Measurements from ENCODE around the gene RXFP3.

RXFP3 gene

DNA sequence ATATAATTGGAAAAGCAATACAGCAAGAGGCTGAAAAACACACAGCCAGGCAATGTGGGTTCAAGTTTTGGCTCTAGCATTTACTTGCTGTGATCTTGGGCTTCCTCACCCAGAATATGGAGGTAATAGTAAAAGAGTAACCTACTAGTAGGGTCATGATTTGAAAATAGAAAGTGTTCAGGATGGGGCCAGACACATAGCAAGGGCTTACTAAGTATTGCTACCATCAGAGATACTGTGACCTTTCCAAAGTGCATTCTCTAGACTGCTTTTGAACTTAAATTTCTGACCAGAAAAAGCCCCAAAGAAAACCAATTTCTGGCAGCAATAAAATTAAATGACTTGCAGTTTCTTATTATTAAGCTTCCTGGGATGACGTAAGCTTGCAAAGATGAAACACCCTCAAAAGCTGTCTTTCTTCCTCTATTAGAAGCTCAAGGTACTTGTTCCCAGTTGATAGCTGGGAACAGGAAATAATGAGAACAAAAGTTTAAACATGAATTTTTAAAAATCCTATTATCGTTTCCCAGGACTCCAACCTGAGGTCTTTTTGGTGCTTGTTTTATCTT lies 28.0 kb downstream of the RXFP3 start:
- TF ChIP-seq, protein P1, sequence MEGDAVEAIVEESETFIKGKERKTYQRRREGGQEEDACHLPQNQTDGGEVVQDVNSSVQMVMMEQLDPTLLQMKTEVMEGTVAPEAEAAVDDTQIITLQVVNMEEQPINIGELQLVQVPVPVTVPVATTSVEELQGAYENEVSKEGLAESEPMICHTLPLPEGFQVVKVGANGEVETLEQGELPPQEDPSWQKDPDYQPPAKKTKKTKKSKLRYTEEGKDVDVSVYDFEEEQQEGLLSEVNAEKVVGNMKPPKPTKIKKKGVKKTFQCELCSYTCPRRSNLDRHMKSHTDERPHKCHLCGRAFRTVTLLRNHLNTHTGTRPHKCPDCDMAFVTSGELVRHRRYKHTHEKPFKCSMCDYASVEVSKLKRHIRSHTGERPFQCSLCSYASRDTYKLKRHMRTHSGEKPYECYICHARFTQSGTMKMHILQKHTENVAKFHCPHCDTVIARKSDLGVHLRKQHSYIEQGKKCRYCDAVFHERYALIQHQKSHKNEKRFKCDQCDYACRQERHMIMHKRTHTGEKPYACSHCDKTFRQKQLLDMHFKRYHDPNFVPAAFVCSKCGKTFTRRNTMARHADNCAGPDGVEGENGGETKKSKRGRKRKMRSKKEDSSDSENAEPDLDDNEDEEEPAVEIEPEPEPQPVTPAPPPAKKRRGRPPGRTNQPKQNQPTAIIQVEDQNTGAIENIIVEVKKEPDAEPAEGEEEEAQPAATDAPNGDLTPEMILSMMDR (IDR thresholded peaks at IDR 0.05; ENCODE audit: extremely low read depth, insufficient read depth, missing control alignments): no peak
- in situ Hi-C loops (cut with MboI; ENCODE audit: low pct_unique_long_range_greater_than_20kb, low sequenced_read_pairs, unreplicated experiment): loop anchor here (25.0 kb wide), 1 partner anchor 527 kb away; the partner anchor contains the start of gene TARS1
- DNase-seq (ENCODE audit: low spot score): peak; percentile 24

DNA sequence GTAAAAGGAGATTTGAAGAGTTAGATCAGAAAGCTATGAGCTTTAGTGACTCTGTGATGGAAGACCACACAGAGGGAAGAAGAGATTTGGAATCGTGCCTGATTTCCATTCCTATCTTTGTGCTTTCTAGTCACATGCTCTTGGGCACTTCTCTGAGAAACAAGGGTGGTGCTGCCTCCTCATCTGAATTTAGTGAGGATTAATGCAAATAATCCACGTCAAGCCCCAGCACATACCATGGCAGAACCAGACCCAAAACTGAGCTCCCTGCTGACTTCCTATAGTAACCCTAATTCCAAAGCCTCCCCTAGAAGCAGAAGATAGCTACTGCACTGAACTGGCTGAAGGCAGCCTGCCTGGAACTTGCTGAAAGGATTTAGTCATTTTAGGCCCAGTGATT lies 30.6 kb downstream of the RXFP3 start:
- no peak for DNase-seq (ENCODE audit: low spot score)
- TF ChIP-seq, protein P1 (IDR thresholded peaks at IDR 0.05; ENCODE audit: extremely low read depth, insufficient read depth, missing control alignments): no peak
- in situ Hi-C loops (cut with MboI; ENCODE audit: low pct_unique_long_range_greater_than_20kb, low sequenced_read_pairs, unreplicated experiment): loop anchor here (25.0 kb wide), 1 partner anchor 530 kb away; the partner anchor contains the start of gene TARS1

DNA sequence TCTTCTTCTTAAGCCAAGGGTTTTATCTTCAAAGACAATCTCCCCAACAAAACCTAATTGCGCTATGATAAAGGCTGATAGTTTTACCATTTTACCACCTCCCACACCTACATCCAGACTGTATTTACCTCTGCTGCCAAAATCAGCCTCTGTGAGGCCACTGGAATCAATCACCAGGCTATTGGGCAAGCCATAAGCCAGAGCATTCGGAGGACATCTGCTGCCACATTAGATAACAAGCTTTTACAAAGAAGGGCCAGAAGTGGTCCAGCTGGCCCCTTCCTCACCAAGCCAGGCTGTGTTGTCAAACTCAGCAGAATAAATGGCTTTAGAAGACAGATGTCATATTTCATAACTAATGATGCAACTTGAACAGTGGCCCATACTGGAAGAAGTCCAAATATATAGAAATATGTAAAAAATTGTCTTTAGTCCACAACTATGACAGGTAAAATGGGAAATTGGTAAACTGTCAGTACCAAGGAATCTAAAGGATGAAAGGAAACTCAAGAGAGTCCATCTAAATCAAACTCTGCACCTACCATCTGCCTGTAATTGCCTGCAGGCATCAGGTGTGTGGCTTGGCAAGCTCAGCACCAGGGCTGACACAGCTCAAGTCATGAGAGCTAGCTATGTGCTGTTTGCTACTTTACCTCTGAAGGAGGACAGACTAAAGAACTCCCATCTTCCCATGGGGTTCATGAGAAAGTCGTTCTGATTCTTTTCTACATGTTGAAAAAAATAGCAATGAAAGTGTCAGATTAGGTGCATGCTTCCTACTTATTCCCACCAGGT lies 32.2 kb downstream of the RXFP3 start:
- TF ChIP-seq, protein P1 (IDR thresholded peaks at IDR 0.05; ENCODE audit: extremely low read depth, insufficient read depth, missing control alignments): no peak
- DNase-seq (ENCODE audit: low spot score): no peak
- in situ Hi-C loops (cut with MboI; ENCODE audit: low pct_unique_long_range_greater_than_20kb, low sequenced_read_pairs, unreplicated experiment): loop anchor here (25.0 kb wide), 1 partner anchor 531 kb away; the partner anchor contains the start of gene TARS1

DNA sequence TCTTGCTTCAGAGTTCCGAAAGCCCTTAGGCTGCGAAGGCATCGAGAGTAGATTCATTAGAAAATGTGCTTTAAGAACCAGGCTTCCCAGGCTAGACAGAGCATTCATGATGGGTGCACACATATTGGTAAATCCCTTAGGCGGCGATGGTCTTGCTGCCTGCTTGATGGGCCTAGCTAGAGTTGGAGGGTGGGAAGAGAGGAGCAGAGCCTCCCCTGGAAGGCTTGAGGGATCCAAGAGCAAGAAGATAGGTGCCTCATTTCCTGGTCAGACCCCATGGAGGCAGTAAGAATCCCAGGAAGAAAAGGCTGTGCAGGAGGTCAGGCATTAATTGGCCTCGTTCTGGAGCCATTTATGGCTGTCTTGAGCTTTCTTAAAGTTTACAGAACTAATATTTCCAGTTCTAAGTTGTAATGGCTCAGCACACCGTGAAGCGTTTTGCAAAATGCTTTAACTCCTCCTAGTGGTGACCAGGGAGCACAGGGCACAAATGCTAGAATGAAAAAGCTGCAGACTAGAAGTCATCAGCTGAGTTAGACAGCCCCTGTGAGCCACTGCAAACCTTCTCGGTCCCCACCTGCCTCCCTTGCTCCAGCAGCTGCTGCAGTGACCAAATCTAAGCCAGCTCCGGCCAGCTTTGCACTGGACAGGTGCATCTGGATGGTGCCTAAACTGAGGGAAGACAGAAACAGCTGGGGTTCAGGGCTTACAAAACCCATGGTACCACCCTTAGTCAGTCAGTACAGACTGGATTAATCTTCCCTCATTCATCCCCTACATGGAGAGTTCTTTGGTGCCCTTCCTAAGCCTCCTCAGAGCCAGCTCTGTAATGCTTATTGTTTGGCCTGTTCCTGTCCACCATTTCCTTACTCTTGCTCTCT lies 33.6 kb downstream of the RXFP3 start:
- peak; percentile 62 for DNase-seq (ENCODE audit: low spot score)
- TF ChIP-seq, protein P1 (IDR thresholded peaks at IDR 0.05; ENCODE audit: extremely low read depth, insufficient read depth, missing control alignments): peak; percentile 93
- in situ Hi-C loops (cut with MboI; ENCODE audit: low pct_unique_long_range_greater_than_20kb, low sequenced_read_pairs, unreplicated experiment): loop anchor here (25.0 kb wide), 1 partner anchor 533 kb away; the partner anchor contains the start of gene TARS1

DNA sequence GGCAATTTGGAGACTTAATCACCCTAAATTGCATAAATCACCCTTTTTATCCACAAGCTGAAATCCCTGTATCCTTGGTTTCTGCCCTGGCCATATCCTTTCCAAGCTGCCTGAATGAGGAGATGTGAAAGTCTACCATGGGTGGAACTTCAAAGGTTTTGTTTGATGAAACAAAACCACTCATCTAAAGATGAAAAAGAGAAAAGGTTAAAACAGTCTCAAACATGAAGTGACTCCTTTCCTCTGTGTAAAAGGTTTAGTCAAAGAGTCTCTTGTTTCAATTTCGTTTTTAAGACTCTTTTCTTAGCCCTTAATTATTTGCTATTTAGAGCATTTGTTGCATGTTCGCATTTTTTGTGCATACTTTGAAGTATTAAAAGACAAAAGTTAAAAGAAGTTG lies 37.1 kb downstream of the RXFP3 start:
- TF ChIP-seq, protein P1 (IDR thresholded peaks at IDR 0.05; ENCODE audit: extremely low read depth, insufficient read depth, missing control alignments): no peak
- in situ Hi-C loops (cut with MboI; ENCODE audit: low pct_unique_long_range_greater_than_20kb, low sequenced_read_pairs, unreplicated experiment): loop anchor here (25.0 kb wide), 1 partner anchor 536 kb away; the partner anchor contains the start of gene TARS1
- peak; percentile 46 for DNase-seq (ENCODE audit: low spot score)

DNA sequence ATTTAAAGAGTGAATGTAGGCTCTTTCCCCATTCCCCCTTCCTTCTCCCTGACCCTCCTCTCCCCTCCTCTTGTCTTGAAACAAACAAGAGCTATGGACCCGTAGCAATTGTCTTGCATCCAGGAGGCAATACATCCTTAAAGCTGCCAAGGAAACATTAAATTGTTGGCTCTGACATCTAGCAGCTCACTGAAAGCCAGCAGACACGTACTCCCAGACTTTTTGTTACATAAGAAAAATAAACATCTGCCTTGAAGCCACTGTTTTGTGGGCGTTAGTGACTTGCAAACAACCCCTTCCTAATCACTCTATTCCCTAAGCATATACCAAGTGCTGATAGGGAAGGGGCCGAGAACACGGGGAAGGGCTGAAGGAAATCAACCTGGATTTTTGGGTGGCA lies 39.7 kb downstream of the RXFP3 start:
- in situ Hi-C loops (cut with MboI; ENCODE audit: low pct_unique_long_range_greater_than_20kb, low sequenced_read_pairs, unreplicated experiment): no loop called here
- DNase-seq (ENCODE audit: low spot score): no peak

More for the DNA sequence above, 39.7 kb downstream of the RXFP3 start:
- TF ChIP-seq, protein P1 (IDR thresholded peaks at IDR 0.05; ENCODE audit: extremely low read depth, insufficient read depth, missing control alignments): no peak
